K562 (cell line): ENCODE data around the gene VPS18. TPM values are rescaled to one million over a fixed set of nuclear protein-coding genes. Genes with fewer than 3 reads are reported as not detected.

Experiments used
- KDM4B ChIP-seq, 2 experiments: fragments of 450-650 bp in 1 of 2; sonication (generic) in 1 of 2; IDR thresholded peaks; 2 replicates each; pipeline ENCODE4 v1.6.1; 2016 to 2017; ENCODE audit warnings: borderline replicate concordance in 2 of 2, antibody characterized with exemption in 1 of 2, low read depth in 1 of 2, mild to moderate bottlenecking in 1 of 2
- TBP ChIP-seq: optimal IDR thresholded peaks from 2 replicates; pipeline ENCODE3; 2011; ENCODE audit warnings: low read depth, low read length, improper control_type of control experiment
- TEAD1 ChIP-seq, 2 experiments: fragments of 450-650 bp in 1 of 2; sonication (generic) in 1 of 2; formaldehyde crosslinking; IDR thresholded peaks; 2 replicates each; pipeline versions ENCODE4 v1.4.0 to v1.8.0; 2020 to 2022; ENCODE audit warnings: mild to moderate bottlenecking in 2 of 2, missing genetic modification reagents in 1 of 2
- TEAD4 ChIP-seq, 2 experiments: sonication (generic) in 1 of 2; formaldehyde crosslinking in 1 of 2; IDR thresholded peaks; 2 replicates each; pipeline versions ENCODE4 v1.6.1 to v1.8.0; 2012 to 2022; ENCODE audit warnings: borderline replicate concordance in 1 of 2, inconsistent platforms in 1 of 2, low read length in 1 of 2, mild to moderate bottlenecking in 1 of 2, missing genetic modification reagents in 1 of 2
- polyA plus RNA-seq, 8 experiments: library from polyadenylated mRNA; depleted of rRNA in 4 of 8; stranded (reverse) in 5 of 8; unstranded in 3 of 8; fragments of >200 nt; fragmentation: Nextera tagmentation in 2 of 8; fragmentation: Illumina TruSeq in 1 of 8; extraction: Ambion mirVana in 2 of 8; extraction: Trizol in 1 of 8; gene quantifications; 2 replicates each; pipeline versions ENCODE4 v1.2.1 to v1.2.3, GENCODE V29; 2011 to 2014; ENCODE audit warnings: inconsistent platforms in 1 of 8, missing spikeins in 1 of 8
- total RNA-seq, 7 experiments: library from RNA; depleted of rRNA in 6 of 7; stranded (reverse); fragments of >200 nt in 6 of 7; fragmentation: Illumina TruSeq in 2 of 7; extraction: Trizol in 2 of 7; gene quantifications; 2 replicates each; pipeline versions ENCODE4 v1.2.1 to v1.2.3, GENCODE V29; 2011 to 2021; ENCODE audit warnings: low replicate concordance in 1 of 7
- TF ChIP-seq, protein P1 (sequence below): sonication (generic); formaldehyde crosslinking; IDR thresholded peaks from 2 replicates; pipeline ENCODE4 v1.8.1; 2023; ENCODE audit warnings: mild to moderate bottlenecking, missing genetic modification reagents
- TF ChIP-seq, protein P2 (sequence below), 2 experiments: fragments of 250-450 bp in 1 of 2; fragments of 450-650 bp in 1 of 2; sonication (Bioruptor Pico) in 1 of 2; IDR thresholded peaks; 2 replicates each; pipeline versions ENCODE4 v1.6.1 to v1.8.0; 2016 to 2021; ENCODE audit warnings: mild to moderate bottlenecking in 2 of 2, moderate library complexity in 2 of 2, missing compliant biosample characterization in 1 of 2, missing genetic modification characterization in 1 of 2
- TF ChIP-seq, protein P3 (sequence below): fragments of 250-450 bp; sonication (Bioruptor Pico); IDR thresholded peaks from 2 replicates; pipeline ENCODE4 v1.9.0; 2021; ENCODE audit warnings: mild to moderate bottlenecking, inconsistent platforms
- TF ChIP-seq, protein P4 (sequence below), 3 experiments: IDR thresholded peaks in 2 of 3; conservative IDR thresholded peaks in 1 of 3; 2 replicates each; pipeline ENCODE4 v1.5.1; 2011 to 2012; ENCODE audit warnings: low read length in 3 of 3, mild to moderate bottlenecking in 3 of 3, control low read depth in 2 of 3, improper control_type of control experiment in 1 of 3, inconsistent platforms in 1 of 3, low read depth in 1 of 3, mixed read lengths in 1 of 3, moderate library complexity in 1 of 3; ENCODE audit not compliant: insufficient read depth in 2 of 3
- TF ChIP-seq, protein P5 (sequence below): fragments of 450-650 bp; conservative IDR thresholded peaks from 2 replicates; pipeline ENCODE4 v1.6.1; 2016; ENCODE audit warnings: missing genetic modification characterization, low read depth, mild to moderate bottlenecking, control low read depth, missing compliant biosample characterization

The VPS18 gene
- total and polyA plus RNA-seq, 9 of the 15 experiments (the other 6 are each of a cell fraction or from before 2014, with no cell fraction given), result 0.73 to 19.9 (median 8.5) TPM

DNA sequence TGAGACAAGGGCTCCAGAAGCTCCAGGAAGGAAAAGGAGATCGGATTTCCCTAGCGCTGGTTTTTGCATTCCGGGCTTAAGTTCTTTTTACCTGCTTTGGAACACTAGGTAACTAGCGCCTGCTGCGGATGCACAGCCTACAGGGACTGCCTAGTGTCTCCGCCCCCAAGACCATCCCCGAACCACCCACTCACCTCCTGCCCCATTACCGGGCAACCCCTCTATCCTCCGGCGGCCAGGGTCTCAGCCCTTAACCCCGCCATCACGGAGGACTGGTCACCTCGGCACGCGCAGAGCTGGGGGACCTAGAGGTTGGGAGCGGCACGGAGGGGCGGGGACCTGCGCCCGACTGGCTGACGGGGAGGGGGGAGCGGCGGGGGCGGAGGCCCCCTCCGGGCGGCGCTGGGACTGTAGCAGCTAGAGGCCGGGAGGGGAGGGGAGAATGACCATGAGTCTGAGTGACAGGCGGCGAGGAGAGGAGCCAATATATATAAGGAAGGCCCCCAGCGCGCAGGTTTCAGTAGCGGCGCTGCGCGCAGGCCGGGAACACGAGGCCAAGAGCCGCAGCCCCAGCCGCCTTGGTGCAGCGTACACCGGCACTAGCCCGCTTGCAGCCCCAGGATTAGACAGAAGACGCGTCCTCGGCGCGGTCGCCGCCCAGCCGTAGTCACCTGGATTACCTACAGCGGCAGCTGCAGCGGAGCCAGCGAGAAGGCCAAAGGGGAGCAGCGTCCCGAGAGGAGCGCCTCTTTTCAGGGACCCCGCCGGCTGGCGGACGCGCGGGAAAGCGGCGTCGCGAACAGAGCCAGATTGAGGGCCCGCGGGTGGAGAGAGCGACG lies 34.8 kb downstream of the VPS18 start, which contains the start of gene DLL4 (continued):
- TF ChIP-seq TEAD4 (IDR thresholded peaks at IDR 0.05; ENCODE audit: low read length), result peak; percentile 20; the same call in 1 of the 2 replicates
- TF ChIP-seq TEAD4 (CRISPR knock-in tag; IDR thresholded peaks at IDR 0.05; ENCODE audit: borderline replicate concordance), result peak; percentile 89
- TF ChIP-seq, protein P1, sequence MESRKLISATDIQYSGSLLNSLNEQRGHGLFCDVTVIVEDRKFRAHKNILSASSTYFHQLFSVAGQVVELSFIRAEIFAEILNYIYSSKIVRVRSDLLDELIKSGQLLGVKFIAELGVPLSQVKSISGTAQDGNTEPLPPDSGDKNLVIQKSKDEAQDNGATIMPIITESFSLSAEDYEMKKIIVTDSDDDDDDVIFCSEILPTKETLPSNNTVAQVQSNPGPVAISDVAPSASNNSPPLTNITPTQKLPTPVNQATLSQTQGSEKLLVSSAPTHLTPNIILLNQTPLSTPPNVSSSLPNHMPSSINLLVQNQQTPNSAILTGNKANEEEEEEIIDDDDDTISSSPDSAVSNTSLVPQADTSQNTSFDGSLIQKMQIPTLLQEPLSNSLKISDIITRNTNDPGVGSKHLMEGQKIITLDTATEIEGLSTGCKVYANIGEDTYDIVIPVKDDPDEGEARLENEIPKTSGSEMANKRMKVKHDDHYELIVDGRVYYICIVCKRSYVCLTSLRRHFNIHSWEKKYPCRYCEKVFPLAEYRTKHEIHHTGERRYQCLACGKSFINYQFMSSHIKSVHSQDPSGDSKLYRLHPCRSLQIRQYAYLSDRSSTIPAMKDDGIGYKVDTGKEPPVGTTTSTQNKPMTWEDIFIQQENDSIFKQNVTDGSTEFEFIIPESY, result peak; percentile 86
- peak in 1 of 2 experiments; percentile 85; a peak in 3 of 4 replicates for TF ChIP-seq TEAD1 (CRISPR knock-in tag; IDR thresholded peaks at IDR 0.05)
- TF ChIP-seq, protein P2, sequence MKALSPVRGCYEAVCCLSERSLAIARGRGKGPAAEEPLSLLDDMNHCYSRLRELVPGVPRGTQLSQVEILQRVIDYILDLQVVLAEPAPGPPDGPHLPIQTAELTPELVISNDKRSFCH (CRISPR knock-in tag; IDR thresholded peaks at IDR 0.05), result no peak
- TF ChIP-seq, protein P2 (tag; IDR thresholded peaks at IDR 0.05), result peak; percentile 45; the same call in 1 of the 2 replicates
- TF ChIP-seq, protein P3, sequence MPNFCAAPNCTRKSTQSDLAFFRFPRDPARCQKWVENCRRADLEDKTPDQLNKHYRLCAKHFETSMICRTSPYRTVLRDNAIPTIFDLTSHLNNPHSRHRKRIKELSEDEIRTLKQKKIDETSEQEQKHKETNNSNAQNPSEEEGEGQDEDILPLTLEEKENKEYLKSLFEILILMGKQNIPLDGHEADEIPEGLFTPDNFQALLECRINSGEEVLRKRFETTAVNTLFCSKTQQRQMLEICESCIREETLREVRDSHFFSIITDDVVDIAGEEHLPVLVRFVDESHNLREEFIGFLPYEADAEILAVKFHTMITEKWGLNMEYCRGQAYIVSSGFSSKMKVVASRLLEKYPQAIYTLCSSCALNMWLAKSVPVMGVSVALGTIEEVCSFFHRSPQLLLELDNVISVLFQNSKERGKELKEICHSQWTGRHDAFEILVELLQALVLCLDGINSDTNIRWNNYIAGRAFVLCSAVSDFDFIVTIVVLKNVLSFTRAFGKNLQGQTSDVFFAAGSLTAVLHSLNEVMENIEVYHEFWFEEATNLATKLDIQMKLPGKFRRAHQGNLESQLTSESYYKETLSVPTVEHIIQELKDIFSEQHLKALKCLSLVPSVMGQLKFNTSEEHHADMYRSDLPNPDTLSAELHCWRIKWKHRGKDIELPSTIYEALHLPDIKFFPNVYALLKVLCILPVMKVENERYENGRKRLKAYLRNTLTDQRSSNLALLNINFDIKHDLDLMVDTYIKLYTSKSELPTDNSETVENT (CRISPR knock-in tag), result peak; percentile 35; the same call in 1 of the 2 replicates
- TF ChIP-seq, protein P4, sequence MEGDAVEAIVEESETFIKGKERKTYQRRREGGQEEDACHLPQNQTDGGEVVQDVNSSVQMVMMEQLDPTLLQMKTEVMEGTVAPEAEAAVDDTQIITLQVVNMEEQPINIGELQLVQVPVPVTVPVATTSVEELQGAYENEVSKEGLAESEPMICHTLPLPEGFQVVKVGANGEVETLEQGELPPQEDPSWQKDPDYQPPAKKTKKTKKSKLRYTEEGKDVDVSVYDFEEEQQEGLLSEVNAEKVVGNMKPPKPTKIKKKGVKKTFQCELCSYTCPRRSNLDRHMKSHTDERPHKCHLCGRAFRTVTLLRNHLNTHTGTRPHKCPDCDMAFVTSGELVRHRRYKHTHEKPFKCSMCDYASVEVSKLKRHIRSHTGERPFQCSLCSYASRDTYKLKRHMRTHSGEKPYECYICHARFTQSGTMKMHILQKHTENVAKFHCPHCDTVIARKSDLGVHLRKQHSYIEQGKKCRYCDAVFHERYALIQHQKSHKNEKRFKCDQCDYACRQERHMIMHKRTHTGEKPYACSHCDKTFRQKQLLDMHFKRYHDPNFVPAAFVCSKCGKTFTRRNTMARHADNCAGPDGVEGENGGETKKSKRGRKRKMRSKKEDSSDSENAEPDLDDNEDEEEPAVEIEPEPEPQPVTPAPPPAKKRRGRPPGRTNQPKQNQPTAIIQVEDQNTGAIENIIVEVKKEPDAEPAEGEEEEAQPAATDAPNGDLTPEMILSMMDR (IDR thresholded peaks at IDR 0.05 in 2 of 3, conservative IDR thresholded peaks at IDR 0.05 in 1 of 3; ENCODE audit: insufficient read depth in 2 of 3, low read depth in 1 of 3, low read length in 3 of 3), result peak in 1 of 3 experiments; percentile 10; a peak in 1 of 6 replicates
- TF ChIP-seq KDM4B (IDR thresholded peaks at IDR 0.05; ENCODE audit: borderline replicate concordance in 2 of 2, low read depth in 1 of 2), result no peak
- TF ChIP-seq TBP, result peak; percentile 96
- TF ChIP-seq, protein P5, sequence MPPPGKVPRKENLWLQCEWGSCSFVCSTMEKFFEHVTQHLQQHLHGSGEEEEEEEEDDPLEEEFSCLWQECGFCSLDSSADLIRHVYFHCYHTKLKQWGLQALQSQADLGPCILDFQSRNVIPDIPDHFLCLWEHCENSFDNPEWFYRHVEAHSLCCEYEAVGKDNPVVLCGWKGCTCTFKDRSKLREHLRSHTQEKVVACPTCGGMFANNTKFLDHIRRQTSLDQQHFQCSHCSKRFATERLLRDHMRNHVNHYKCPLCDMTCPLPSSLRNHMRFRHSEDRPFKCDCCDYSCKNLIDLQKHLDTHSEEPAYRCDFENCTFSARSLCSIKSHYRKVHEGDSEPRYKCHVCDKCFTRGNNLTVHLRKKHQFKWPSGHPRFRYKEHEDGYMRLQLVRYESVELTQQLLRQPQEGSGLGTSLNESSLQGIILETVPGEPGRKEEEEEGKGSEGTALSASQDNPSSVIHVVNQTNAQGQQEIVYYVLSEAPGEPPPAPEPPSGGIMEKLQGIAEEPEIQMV, result peak; percentile 45; the same call in 1 of the 2 replicates
